ENCODE results near the gene SGMS1. TPM values are rescaled to one million over a fixed set of nuclear protein-coding genes. Genes with fewer than 3 reads are reported as not detected.
"Not testable (repeated sequence)": the region's sequence is repeated elsewhere in the genome, so short reads cannot be mapped to it uniquely, and the experiment has no call there.

SGMS1 gene
- total RNA-seq, 1 donor from 2014 or later = 49.6 TPM

DNA sequence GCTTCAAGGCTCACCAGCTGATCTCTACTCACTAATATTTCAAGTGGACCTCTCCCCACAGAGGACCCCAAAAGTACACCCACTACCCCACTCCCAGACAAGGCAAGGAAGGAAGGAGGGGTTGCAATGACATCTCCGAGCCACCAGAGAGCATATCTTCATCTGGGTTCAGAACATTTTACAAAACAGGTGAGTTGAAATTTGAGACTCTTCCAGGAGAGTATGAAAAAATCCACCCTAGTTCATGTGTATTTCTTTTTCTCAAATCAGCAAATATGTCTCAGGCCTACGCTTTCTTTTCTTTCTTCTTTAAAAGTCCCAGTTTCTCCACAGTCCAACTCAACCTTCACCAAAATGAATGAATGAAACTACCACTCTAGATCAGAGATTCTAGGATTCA, 61.9 kb downstream of the SGMS1 start:
- no peak for DNase-seq (ENCODE audit: extremely low read depth, low read depth, low spot score)

DNA sequence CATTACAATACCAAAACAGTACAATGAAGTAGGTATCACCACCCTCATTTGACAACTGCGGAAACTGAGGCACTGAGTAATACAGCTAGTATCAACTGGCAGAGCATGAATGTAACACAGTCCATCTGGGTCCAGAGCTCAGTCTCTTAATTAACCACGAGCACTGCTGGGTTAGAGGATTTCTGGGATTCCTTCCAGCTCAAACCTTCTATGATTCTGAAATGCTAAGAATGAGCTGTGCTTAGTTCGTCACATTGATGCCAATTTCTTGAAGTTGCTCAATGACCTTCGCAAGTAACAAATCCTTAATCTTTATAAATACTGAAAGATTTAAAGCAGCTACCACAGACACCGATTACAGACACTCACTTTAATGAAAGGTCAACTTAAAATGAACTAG, 62.5 kb downstream of the SGMS1 start:
- DNase-seq (ENCODE audit: extremely low read depth, low read depth, low spot score) = no peak

DNA sequence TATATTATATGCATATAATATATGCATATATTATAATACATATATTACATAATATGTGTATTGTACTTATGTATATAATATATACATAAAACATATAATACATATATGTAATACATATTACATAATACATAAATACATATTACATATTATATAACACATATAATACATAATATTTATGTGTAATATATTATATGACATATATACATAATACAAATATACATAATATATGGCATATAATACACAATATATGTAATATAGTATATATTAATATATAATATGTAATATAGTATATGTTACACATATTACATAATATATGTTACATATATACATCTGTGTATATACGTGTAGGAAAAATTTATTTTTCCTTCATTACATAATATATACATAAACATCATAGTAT, 63.4 kb downstream of the SGMS1 start:
- no peak for DNase-seq (ENCODE audit: extremely low read depth, low read depth, low spot score)

- DNase-seq (ENCODE audit: extremely low read depth, low read depth, low spot score) = no peak
Measured at GRCh38 chr10:50558371-50558770, 65.4 kb downstream of the SGMS1 start.

GRCh38 chr10:50557130-50557682, 66.5 kb downstream of the SGMS1 start:
- DNase-seq (ENCODE audit: extremely low read depth, low read depth, low spot score) = no peak

GRCh38 chr10:50556237-50557120, 67.3 kb downstream of the SGMS1 start:
- DNase-seq (ENCODE audit: extremely low read depth, low read depth, low spot score) = no peak

- no peak for DNase-seq (ENCODE audit: extremely low read depth, low read depth, low spot score)
Measured at GRCh38 chr10:50554995-50555568, 68.7 kb downstream of the SGMS1 start.

DNA sequence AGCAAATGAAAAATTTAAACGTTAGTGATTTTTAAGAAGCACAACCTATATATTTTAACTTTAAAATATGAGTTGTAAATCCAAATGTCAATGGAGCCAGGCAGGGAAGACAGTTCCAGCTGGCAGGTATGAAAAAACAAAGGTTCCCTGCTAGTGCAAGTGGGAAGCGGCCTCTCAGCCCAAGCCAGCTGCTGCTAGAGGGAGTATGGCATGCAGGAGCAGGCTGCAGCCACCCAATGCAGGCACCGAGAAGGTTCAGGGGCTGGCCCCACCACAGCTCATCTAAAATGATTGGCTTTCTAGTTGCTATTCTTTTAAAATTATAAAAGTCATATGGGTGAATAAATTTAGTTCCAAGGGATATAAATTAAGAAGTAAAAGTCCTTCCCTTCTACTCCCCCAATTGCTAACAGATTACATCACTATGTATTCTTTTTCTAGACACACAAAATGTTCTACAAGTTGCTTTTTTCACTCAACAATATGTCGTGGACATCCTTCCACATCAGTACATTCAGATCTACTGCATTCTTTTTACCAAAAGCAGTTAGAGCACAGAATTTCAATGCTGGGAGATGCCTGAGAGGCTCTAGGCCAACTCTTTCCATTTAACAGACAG, 69.3 kb downstream of the SGMS1 start:
- no peak for DNase-seq (ENCODE audit: extremely low read depth, low read depth, low spot score)

DNA sequence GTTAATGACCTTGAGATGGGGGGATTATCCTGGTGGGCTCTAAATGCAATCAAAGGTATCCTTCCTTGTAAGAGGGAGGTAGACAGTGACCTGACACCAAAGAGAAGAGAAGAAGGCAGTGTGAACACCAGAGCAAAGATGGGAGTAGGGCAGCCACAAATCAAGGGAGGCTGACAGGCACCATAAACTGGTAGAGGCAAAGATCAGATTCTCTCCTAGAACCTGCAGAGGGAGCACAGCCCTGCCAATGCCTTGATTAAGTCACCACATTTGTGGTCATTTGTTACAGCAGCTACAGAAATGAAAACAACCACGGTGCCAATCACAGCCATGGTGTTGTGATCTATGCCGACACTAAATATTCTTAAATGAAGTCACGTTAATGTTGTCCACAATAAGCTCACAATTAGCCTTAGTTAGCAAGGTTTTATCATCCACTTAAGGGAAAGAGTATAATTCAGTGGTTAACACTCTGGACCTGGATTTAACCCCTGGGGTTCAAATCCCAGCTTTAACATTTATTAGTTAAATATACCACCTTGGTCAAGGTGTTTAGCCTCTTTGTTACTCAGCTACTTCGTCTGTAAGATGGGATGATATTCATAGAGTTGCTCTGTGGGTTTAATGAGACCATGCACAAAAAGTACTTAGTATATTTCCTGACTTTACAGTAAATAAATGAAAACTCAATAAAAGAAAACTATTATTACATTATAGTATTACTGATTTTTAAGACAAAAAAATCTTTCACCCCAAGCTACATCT, 70.8 kb downstream of the SGMS1 start:
- DNase-seq (ENCODE audit: extremely low read depth, low read depth, low spot score) = no peak

- DNase-seq (ENCODE audit: extremely low read depth, low read depth, low spot score) = no peak
Measured at GRCh38 chr10:50552308-50552707, 71.4 kb downstream of the SGMS1 start.

GRCh38 chr10:50551894-50552293, 71.9 kb downstream of the SGMS1 start:
- no peak for DNase-seq (ENCODE audit: extremely low read depth, low read depth, low spot score)

GRCh38 chr10:50550291-50550839, 73.4 kb downstream of the SGMS1 start:
- no peak for DNase-seq (ENCODE audit: extremely low read depth, low read depth, low spot score)

DNA sequence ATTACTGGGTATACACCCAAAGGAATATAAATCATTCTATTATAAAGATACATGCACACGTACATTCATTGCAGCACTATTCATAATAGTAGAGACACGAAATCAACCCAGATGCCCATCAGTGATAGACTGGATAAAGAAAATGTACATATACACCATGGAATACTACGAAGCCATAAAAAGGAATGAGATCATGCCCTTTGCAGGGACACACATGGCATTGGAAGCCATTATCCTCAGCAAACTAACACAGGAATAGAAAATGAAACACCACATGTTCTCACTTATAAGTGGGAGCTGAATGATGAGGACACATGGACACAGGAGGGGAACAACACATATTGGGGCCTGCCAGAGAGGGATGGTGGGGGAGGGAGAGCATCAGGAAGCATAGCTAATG, 74.6 kb downstream of the SGMS1 start:
- not testable (repeated sequence) for DNase-seq (ENCODE audit: extremely low read depth, low read depth, low spot score)

- not testable (repeated sequence) for DNase-seq (ENCODE audit: extremely low read depth, low read depth, low spot score)
Measured at GRCh38 chr10:50548481-50548880, 75.3 kb downstream of the SGMS1 start.

DNA sequence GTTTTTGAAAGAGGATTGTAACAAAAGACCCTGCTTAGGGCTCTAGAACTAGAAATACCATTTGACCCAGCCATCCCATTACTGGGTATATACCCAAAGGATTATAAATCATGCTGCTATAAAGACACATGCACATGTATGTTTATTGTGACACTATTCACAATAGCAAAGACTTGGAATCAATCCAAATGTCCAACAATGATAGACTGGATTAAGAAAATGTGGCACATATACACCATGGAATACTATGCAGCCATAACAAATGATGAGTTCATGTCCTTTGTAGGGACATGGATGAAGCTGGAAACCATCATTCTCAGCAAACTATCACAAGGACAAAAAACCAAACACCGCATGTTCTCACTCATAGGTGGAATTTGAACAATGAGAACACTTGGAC, 77.5 kb downstream of the SGMS1 start:
- not testable (repeated sequence) for DNase-seq (ENCODE audit: extremely low read depth, low read depth, low spot score)

DNA sequence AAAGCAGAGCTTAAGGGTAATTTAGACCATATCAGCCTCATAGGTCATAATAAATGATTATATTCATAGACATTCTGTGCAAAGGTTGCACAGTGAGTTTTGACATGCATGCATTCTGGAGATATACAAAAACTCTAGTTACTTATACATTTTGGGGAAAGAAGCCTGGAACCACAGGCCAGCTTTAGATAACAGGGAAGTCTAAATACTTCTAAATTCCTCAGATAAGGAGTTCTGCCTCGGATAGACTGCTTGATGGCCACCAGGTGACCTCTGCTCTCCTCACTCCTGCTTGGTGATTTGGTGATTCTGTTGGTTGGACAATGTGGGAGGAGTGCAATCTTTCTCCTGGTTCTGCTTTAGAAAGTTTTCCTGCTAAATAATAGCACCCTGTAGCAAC, 77.9 kb downstream of the SGMS1 start:
- no peak for DNase-seq (ENCODE audit: extremely low read depth, low read depth, low spot score)

- DNase-seq (ENCODE audit: extremely low read depth, low read depth, low spot score) = no peak
Measured at GRCh38 chr10:50544857-50545429, 78.8 kb downstream of the SGMS1 start.

- DNase-seq (ENCODE audit: extremely low read depth, low read depth, low spot score) = no peak
Measured at GRCh38 chr10:50544095-50544856, 79.5 kb downstream of the SGMS1 start.

DNA sequence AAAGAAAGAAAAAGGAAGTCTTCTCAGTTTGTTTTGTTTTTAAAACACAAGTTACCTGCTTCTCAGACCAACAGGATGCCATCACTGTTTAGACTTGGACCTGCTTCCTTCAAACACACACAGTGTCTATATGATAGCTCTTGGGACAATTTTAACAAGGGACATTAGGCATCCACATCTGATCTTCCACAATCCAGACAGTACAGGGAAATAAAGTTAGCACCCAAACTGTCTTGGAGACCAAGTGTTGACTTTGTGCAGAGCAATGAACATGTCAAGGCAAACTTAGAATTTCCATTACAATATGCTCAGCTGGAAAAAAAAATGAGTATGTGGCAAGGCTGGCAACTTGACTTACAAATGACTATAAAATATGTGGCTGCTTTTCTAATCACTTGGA, 80.9 kb downstream of the SGMS1 start:
- DNase-seq (ENCODE audit: extremely low read depth, low read depth, low spot score) = no peak

Data from glomerular endothelial cell (primary cell).